ENCODE results near the gene CMC2. TPM values are rescaled to one million over a fixed set of nuclear protein-coding genes. Genes with fewer than 3 reads are reported as not detected.
A peak's percentile ranks its signal among the peaks of the same experiment; 100 is the strongest.

CMC2 gene
- total and polyA plus RNA-seq, 2 of the 8 experiments (the other 6 are each of a cell fraction or from before 2014, with no cell fraction given): 66.6 to 116 TPM

- no peaks in the 10 kb centered on the region for H3K9me3 ChIP-seq (ENCODE audit: insufficient read depth in 2 of 2, low read depth in 1 of 2, low read length in 1 of 2)
- H3K36me3 ChIP-seq (ENCODE audit: control insufficient read depth in 2 of 4, insufficient read depth in 4 of 4, low read length in 3 of 4): peaks cover 0 to 4% (median 1%) of the 10 kb centered on the region in 4 experiments; a peak in 2 of 8 replicates
- H3K79me1 ChIP-seq (ENCODE audit: low read depth, low read length): peaks cover 3% of the 10 kb centered on the region; the same call in 1 of the 2 replicates
- no peak overlapping the region for H2BK15ac ChIP-seq (ENCODE audit: low read length)
- no peak overlapping the region for H3K9ac ChIP-seq (replicated peaks in 1 of 4; ENCODE audit: extremely low read depth in 1 of 4, low read depth in 3 of 4, low read length in 3 of 4)
- no peaks in the 10 kb centered on the region for H3K79me2 ChIP-seq (ENCODE audit: control insufficient read depth in 1 of 2, insufficient read depth in 2 of 2, low read length in 2 of 2)
- 84% methylated on average over 6 of the region's 6 CpGs; no CpG with 5 or more reads in 1 of the 2 experiments for WGBS, 2 experiments (ENCODE audit: extremely low coverage in 1 of 2, insufficient coverage in 1 of 2, insufficient read length in 1 of 2, insufficient replicate concordance in 2 of 2, low coverage in 1 of 2, low lambda C conversion rate in 2 of 2, missing lambda C conversion rate in 1 of 2)
- H2BK5ac ChIP-seq (ENCODE audit: low read depth, low read length): no peak overlapping the region
- H3K14ac ChIP-seq (ENCODE audit: insufficient read length): no peak overlapping the region
- H3K4me2 ChIP-seq (ENCODE audit: insufficient read depth in 1 of 2, low read depth in 2 of 2, low read length in 2 of 2): no peak overlapping the region
- no peak overlapping the region for H2BK20ac ChIP-seq (ENCODE audit: low read length)
- no peak overlapping the region for H3K27ac ChIP-seq (ENCODE audit: low read depth, low read length)
- H2BK12ac ChIP-seq (ENCODE audit: low read depth, low read length): no peak overlapping the region
- H4K91ac ChIP-seq (replicated peaks; ENCODE audit: insufficient read length, low read length): no peak overlapping the region
- H2AK5ac ChIP-seq (ENCODE audit: low read depth, low read length): no peak overlapping the region
- CTCF ChIA-PET (ENCODE audit: partially characterized antibody): interaction anchor here (0.8 to 3.3 kb wide), 24 partner anchors 9 to 70 kb away, joined by 3 to 27 read pairs (median 5); no protein-coding TSS in a partner anchor
- H3K23ac ChIP-seq (ENCODE audit: insufficient read length): no peak overlapping the region
- peaks cover 0 to 4% of the 10 kb centered on the region in 2 experiments for H4K20me1 ChIP-seq (replicated peaks in 1 of 2; ENCODE audit: control insufficient read depth in 1 of 2, insufficient read depth in 2 of 2, low read length in 2 of 2)
- FAIRE-seq: no peak
- no peak overlapping the region for H3K4ac ChIP-seq (replicated peaks; ENCODE audit: insufficient read length, low read depth, low read length)
- no peak overlapping the region for H3K18ac ChIP-seq (ENCODE audit: extremely low read depth, low read length)
- no peak overlapping the region for H4K5ac ChIP-seq (ENCODE audit: insufficient read length, low read depth, low read length)
- no peaks in the 10 kb centered on the region for H3K27me3 ChIP-seq (replicated peaks in 1 of 4; ENCODE audit: control insufficient read depth in 3 of 4, extremely low read depth in 1 of 4, insufficient read depth in 3 of 4, low read length in 3 of 4)
- H3K56ac ChIP-seq (replicated peaks; ENCODE audit: insufficient read length, low read depth, low read length): no peak overlapping the region
- no peak overlapping the region for H2BK120ac ChIP-seq (replicated peaks; ENCODE audit: low read depth, low read length)
- H3K4me3 ChIP-seq (ENCODE audit: extremely low read depth in 1 of 4, insufficient read depth in 2 of 4, low read depth in 3 of 4, low read length in 4 of 4): no peak overlapping the region
- POLR2A ChIA-PET (ENCODE audit: partially characterized antibody): interaction anchor here (0.9 kb wide), 1 partner anchor 13 kb away, joined by 3 read pairs; no protein-coding TSS in a partner anchor
- H4K8ac ChIP-seq (ENCODE audit: extremely low read depth, insufficient read depth, low read length): no peak overlapping the region
- DNase-seq (ENCODE audit: low read depth in 1 of 2, low spot score in 2 of 2): no peak
- 0 out of 4 replicates have a peak, but pooled peaks of 1 of the 2 experiments have one; percentile 44 for TF ChIP-seq SIN3A (conservative IDR thresholded peaks at IDR 0.05 in 1 of 2, IDR thresholded peaks at IDR 0.05 in 1 of 2; ENCODE audit: low read depth in 1 of 2, low read length in 2 of 2)
- TF ChIP-seq, protein P1, sequence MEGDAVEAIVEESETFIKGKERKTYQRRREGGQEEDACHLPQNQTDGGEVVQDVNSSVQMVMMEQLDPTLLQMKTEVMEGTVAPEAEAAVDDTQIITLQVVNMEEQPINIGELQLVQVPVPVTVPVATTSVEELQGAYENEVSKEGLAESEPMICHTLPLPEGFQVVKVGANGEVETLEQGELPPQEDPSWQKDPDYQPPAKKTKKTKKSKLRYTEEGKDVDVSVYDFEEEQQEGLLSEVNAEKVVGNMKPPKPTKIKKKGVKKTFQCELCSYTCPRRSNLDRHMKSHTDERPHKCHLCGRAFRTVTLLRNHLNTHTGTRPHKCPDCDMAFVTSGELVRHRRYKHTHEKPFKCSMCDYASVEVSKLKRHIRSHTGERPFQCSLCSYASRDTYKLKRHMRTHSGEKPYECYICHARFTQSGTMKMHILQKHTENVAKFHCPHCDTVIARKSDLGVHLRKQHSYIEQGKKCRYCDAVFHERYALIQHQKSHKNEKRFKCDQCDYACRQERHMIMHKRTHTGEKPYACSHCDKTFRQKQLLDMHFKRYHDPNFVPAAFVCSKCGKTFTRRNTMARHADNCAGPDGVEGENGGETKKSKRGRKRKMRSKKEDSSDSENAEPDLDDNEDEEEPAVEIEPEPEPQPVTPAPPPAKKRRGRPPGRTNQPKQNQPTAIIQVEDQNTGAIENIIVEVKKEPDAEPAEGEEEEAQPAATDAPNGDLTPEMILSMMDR (IDR thresholded peaks at IDR 0.05; ENCODE audit: control extremely low read depth in 1 of 3, insufficient read depth in 1 of 3, low read depth in 1 of 3, low read length in 3 of 3): peak in 1 of 3 experiments; percentile 35; a peak in 2 of 4 replicates
- no peak for TF ChIP-seq ATF3 (IDR thresholded peaks at IDR 0.05; ENCODE audit: insufficient read depth, low read depth, low read length)
- no peak for TF ChIP-seq BRCA1 (IDR thresholded peaks at IDR 0.05; ENCODE audit: low read depth, low read length)
- H3K4me1 ChIP-seq (replicated peaks in 1 of 4; ENCODE audit: control insufficient read depth in 3 of 4, insufficient read depth in 4 of 4, low read length in 3 of 4): no peaks in the 10 kb centered on the region
- no peak overlapping the region for H2AFZ ChIP-seq (ENCODE audit: low read length)
- no peaks in the 10 kb centered on the region for H3K23me2 ChIP-seq (ENCODE audit: low read depth, low read length)
These were observed 31.9 kb downstream of the CMC2 start for GRCh38 chr16:80974649-80975376.
